PC-3 (cell line): ENCODE measurements around the gene FSCN2. TPM values are rescaled to one million over a fixed set of nuclear protein-coding genes. Genes with fewer than 3 reads are reported as not detected.

ENCODE experiments used
- ATAC-seq: fragments of 200-7000 bp; cut with Tn5 transposase; 2 replicates; pipeline ENCODE4 v1.9.1; 2020; ENCODE audit warnings: mild to moderate bottlenecking, moderate library complexity
- BruUV-seq: library from RNA; stranded (reverse); fragments of 400-500 nt; replicated peaks from 2 replicates; lab custom pipeline; 2021; lab: Mats Ljungman, UMichigan
- CTCF ChIA-PET: fragments of 300-600 bp; sonication (Branson Sonifier 250); formaldehyde crosslinking; loops from one replicate; lab custom pipeline; 2022; ENCODE audit warnings: antibody characterized with exemption; lab: Charles Lee
- POLR2A ChIA-PET: fragments of 300-600 bp; sonication (Branson Sonifier 250); formaldehyde crosslinking; loops from one replicate; lab custom pipeline; 2022; ENCODE audit warnings: antibody characterized with exemption; ENCODE audit not compliant: unreplicated experiment; lab: Charles Lee
- DNase-seq: peaks from one replicate; pipeline ENCODE4 v3.0.0-alpha.2; 2015
- H2AFZ ChIP-seq: fragments of 300-600 bp; sonication (generic); 2 replicates; pipeline ENCODE4 v1.6.0; 2016; ENCODE audit warnings: antibody characterized with exemption, low read length
- H3F3A ChIP-seq: fragments of 300-600 bp; sonication (generic); one replicate; pipeline ENCODE4 v1.6.0; 2017; ENCODE audit warnings: antibody characterized with exemption, low read length, control low read depth, mild to moderate bottlenecking; ENCODE audit not compliant: unreplicated experiment
- H3K27ac ChIP-seq: fragments of 300-600 bp; sonication (generic); 2 replicates; pipeline ENCODE4 v1.5.1; 2016; ENCODE audit warnings: mild to moderate bottlenecking, low read length
- H3K27me3 ChIP-seq: fragments of 300-600 bp; sonication (generic); 2 replicates; pipeline ENCODE4 v1.6.1; 2016; ENCODE audit warnings: low read length, mixed read lengths
- H3K36me3 ChIP-seq: fragments of 300-600 bp; sonication (generic); 2 replicates; pipeline ENCODE4 v1.6.1; 2016; ENCODE audit warnings: low read depth, mixed run types, low read length, mixed read lengths
- H3K4me1 ChIP-seq: fragments of 300-600 bp; sonication (generic); 2 replicates; pipeline ENCODE4 v1.5.1; 2016; ENCODE audit warnings: low read length; ENCODE audit not compliant: insufficient read depth
- H3K4me2 ChIP-seq: fragments of 300-600 bp; sonication (generic); 2 replicates; pipeline ENCODE4 v1.6.0; 2016; ENCODE audit warnings: low read length
- H3K4me3 ChIP-seq: fragments of 300-600 bp; sonication (generic); 2 replicates; pipeline ENCODE4 v1.5.1; 2016; ENCODE audit warnings: mild to moderate bottlenecking, low read length, mixed read lengths
- H3K79me2 ChIP-seq: fragments of 300-600 bp; sonication (generic); 2 replicates; pipeline ENCODE4 v1.6.1; 2017; ENCODE audit warnings: low read length, mixed read lengths
- H3K9ac ChIP-seq: fragments of 300-600 bp; sonication (generic); 2 replicates; pipeline ENCODE4 v1.6.0; 2016; ENCODE audit warnings: mild to moderate bottlenecking, low read length
- H3K9me2 ChIP-seq: fragments of 300-600 bp; sonication (generic); replicated peaks from 2 replicates; pipeline ENCODE4 v1.6.1; 2016; ENCODE audit warnings: mixed run types, low read length, mixed read lengths
- H3K9me3 ChIP-seq: fragments of 300-600 bp; sonication (generic); 2 replicates; pipeline ENCODE4 v1.6.1; 2016; ENCODE audit warnings: low read length, mixed read lengths
- H4K20me1 ChIP-seq: fragments of 300-600 bp; sonication (generic); 2 replicates; pipeline ENCODE4 v1.6.1; 2016; ENCODE audit warnings: low read length, mixed read lengths
- EZH2 ChIP-seq: fragments of 300-600 bp; sonication (generic); IDR thresholded peaks from one replicate; pipeline ENCODE4 v1.6.1; 2017; ENCODE audit warnings: antibody characterized with exemption, mild to moderate bottlenecking, low read length; ENCODE audit not compliant: unreplicated experiment
- EZH2phosphoT487 ChIP-seq: fragments of 300-600 bp; sonication (generic); IDR thresholded peaks from 2 replicates; pipeline ENCODE4 v1.6.1; 2018; ENCODE audit warnings: mild to moderate bottlenecking, antibody characterized with exemption, low read length, borderline replicate concordance
- intact Hi-C: fragments of 100-400 bp; cut with micrococcal nuclease; formaldehyde crosslinking; loops from 2 replicates; pipeline ENCODE4 v1.9.0; 2023
- total RNA-seq: library from RNA; depleted of rRNA; stranded (reverse); fragments of >200 nt; gene quantifications from 2 replicates; pipeline ENCODE4 v1.2.3, GENCODE V29; 2014; rRNA removed

FSCN2 gene
- total RNA-seq, 1 experiment from 2014 or later: 0.87 TPM

- ATAC-seq (no peak), DNase-seq (no peak)
- Histone ChIP-seq H3K79me2 (peaks cover 29% of the 10 kb centered on the region), H4K20me1 (peaks cover 61% of the 10 kb centered on the region), H3K27me3 (no peaks in the 10 kb centered on the region), H3K27ac (no peak overlapping the region), H3K4me1 (peaks cover 28% of the 10 kb centered on the region), H3K9me3 (no peaks in the 10 kb centered on the region), H3K36me3 (peaks cover 74% of the 10 kb centered on the region), H3K4me2 (no peak overlapping the region), H3F3A (peaks cover 12% of the 10 kb centered on the region), H3K9me2 (no peaks in the 10 kb centered on the region), H3K9ac (no peak overlapping the region), H3K4me3 (no peak overlapping the region), H2AFZ (no peak overlapping the region)
- intact Hi-C loops: no loop called here
- POLR2A ChIA-PET: no interaction called here
- CTCF ChIA-PET: no interaction called here
- TF ChIP-seq EZH2 (no peak), EZH2phosphoT487 (no peak)
- BruUV-seq: no TSS peak
Observed at GRCh38 chr17:81586096-81586495, 57.9 kb downstream of the FSCN2 start.

Other genes starting within 250 kb of the FSCN2 start
- gene SLC38A10, start 233.1 kb upstream of the FSCN2 start, total RNA-seq: 77.8 and 118 TPM in 2 replicates
- gene BAHCC1, start 132.9 kb upstream of the FSCN2 start, total RNA-seq: 9.9 and 16.9 TPM in 2 replicates
- gene ACTG1, start 15.6 kb upstream of the FSCN2 start, total RNA-seq: 4,503 and 4,798 TPM in 2 replicates
- 23.3 and 34.6 TPM in 2 replicates for gene FAAP100, start 24.0 kb downstream of the FSCN2 start, total RNA-seq
- 109 and 133 TPM in 2 replicates for gene NPLOC4, start 108.7 kb downstream of the FSCN2 start, total RNA-seq
- 3.5 and 3.9 TPM in 2 replicates for gene TSPAN10, start 108.8 kb downstream of the FSCN2 start, total RNA-seq
- gene PDE6G, start 128.2 kb downstream of the FSCN2 start, total RNA-seq: 3.0 TPM in 1 of 2 replicates, not detected in the other
- 46.7 and 68.9 TPM in 2 replicates for gene OXLD1, start 138.2 kb downstream of the FSCN2 start, total RNA-seq
- gene CCDC137, start 138.4 kb downstream of the FSCN2 start, total RNA-seq: 49.9 and 71.0 TPM in 2 replicates
- 52.6 and 68.8 TPM in 2 replicates for gene ARL16, start 155.4 kb downstream of the FSCN2 start, total RNA-seq
- 177 and 194 TPM in 2 replicates for gene HGS, start 155.6 kb downstream of the FSCN2 start, total RNA-seq
- gene MRPL12, start 175.0 kb downstream of the FSCN2 start, total RNA-seq: 100 and 108 TPM in 2 replicates
- 113 and 117 TPM in 2 replicates for gene SLC25A10, start 183.9 kb downstream of the FSCN2 start, total RNA-seq